Activated T-cell treated with anti-CD3 and anti-CD28 coated beads for 48 hours (primary cell): ENCODE data around the gene GPR52.

Source experiments
- DNase-seq: peaks from one replicate; pipeline ENCODE4 v3.0.0-alpha.2; 2020; ENCODE audit warnings: low read depth

GPR52 gene

GRCh38 chr1:174466607-174467006 lies 18.8 kb downstream of the GPR52 start:
- DNase-seq = no peak

DNA sequence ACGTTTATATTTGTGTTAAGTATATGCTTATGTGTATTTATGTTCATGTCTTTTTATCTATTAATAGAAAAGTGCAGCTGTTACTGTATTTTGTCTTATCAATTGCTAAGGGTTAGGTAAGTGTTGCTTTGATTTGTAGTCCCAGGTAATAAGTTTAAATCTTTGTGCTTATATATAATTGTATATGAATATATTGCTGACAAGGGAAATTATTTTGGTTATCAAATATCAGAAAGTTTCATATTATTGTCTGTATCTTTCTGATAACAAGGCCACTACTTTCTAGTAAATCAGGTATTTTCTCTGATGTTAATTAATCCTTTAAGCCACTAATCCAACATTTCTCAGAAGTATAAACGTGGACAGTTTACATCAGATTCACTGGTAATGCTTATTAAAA lies 21.3 kb downstream of the GPR52 start:
- DNase-seq = no peak

- no peak for DNase-seq
These were observed 21.9 kb downstream of the GPR52 start for GRCh38 chr1:174469687-174470086.

DNA sequence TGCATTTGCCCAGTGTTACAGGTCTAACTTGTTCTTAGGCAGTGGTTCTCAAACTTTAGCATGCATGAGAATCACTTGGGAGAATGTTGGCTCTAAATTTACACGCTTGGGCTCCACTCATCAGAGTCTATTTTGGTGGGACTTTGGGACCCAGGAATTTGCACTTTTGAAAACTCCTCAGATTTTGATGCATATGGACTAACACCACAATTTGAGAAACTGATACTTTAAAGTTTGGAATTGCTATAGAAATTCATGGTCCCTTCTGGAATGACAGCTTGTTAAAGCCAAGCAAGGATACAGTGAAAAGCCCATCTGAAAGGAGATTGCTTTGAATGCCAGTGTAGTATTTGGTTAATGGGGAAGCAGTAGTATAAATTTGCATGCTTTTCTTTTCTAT lies 31.5 kb downstream of the GPR52 start:
- no peak for DNase-seq

GRCh38 chr1:174480324-174480723 lies 32.6 kb downstream of the GPR52 start:
- DNase-seq = no peak

- no peak for DNase-seq
These were observed 43.8 kb downstream of the GPR52 start for GRCh38 chr1:174491606-174492005.

GRCh38 chr1:174497478-174497877 lies 49.7 kb downstream of the GPR52 start:
- no peak for DNase-seq
